MM.1S (cell line): Measurements from ENCODE around the gene TRAP1.

ENCODE experiments used
- DNase-seq: peaks from one replicate; pipeline ENCODE4 v3.0.0-alpha.2; 2015
- H2AFZ ChIP-seq: fragments of 300-600 bp; sonication (generic); 2 replicates; pipeline ENCODE4 v1.6.0; 2016; ENCODE audit warnings: antibody characterized with exemption, low read length
- H3F3A ChIP-seq: fragments of 300-600 bp; sonication (generic); 2 replicates; pipeline ENCODE4 v1.6.1; 2016; ENCODE audit warnings: mild to moderate bottlenecking, antibody characterized with exemption, low read length, moderate library complexity, mixed read lengths; ENCODE audit not compliant: insufficient read depth
- H3K27ac ChIP-seq: fragments of 300-600 bp; sonication (generic); 2 replicates; pipeline ENCODE4 v1.5.1; 2016; ENCODE audit warnings: mild to moderate bottlenecking, low read length
- H3K27me3 ChIP-seq: fragments of 300-600 bp; sonication (generic); replicated peaks from 2 replicates; pipeline ENCODE4 v1.6.0; 2016; ENCODE audit warnings: low read length; ENCODE audit not compliant: insufficient read depth
- H3K36me3 ChIP-seq: fragments of 300-600 bp; sonication (generic); replicated peaks from 2 replicates; pipeline ENCODE4 v1.6.1; 2016; ENCODE audit warnings: mild to moderate bottlenecking, low read length, mixed read lengths; ENCODE audit not compliant: insufficient read depth
- H3K4me1 ChIP-seq: fragments of 300-600 bp; sonication (generic); 2 replicates; pipeline ENCODE4 v1.6.1; 2016; ENCODE audit warnings: low read length, mixed read lengths
- H3K4me2 ChIP-seq: fragments of 300-600 bp; sonication (generic); 2 replicates; pipeline ENCODE4 v1.6.0; 2016; ENCODE audit warnings: low read depth, low read length
- H3K4me3 ChIP-seq: fragments of 300-600 bp; sonication (generic); 2 replicates; pipeline ENCODE4 v1.5.1; 2016; ENCODE audit warnings: low read length, mixed read lengths
- H3K79me2 ChIP-seq: fragments of 300-600 bp; sonication (generic); 2 replicates; pipeline ENCODE4 v1.6.1; 2016; ENCODE audit warnings: mixed run types, low read length, mixed read lengths
- H3K9ac ChIP-seq: fragments of 300-600 bp; sonication (generic); 2 replicates; pipeline ENCODE4 v1.6.1; 2016; ENCODE audit warnings: low read length, mixed read lengths
- H3K9me2 ChIP-seq: fragments of 300-600 bp; sonication (generic); replicated peaks from 2 replicates; pipeline ENCODE4 v1.6.1; 2016; ENCODE audit warnings: mild to moderate bottlenecking, low read length, mixed read lengths; ENCODE audit not compliant: insufficient read depth
- H3K9me3 ChIP-seq: fragments of 300-600 bp; sonication (generic); replicated peaks from 2 replicates; pipeline ENCODE4 v1.6.1; 2016; ENCODE audit warnings: mild to moderate bottlenecking, low read length, mixed read lengths; ENCODE audit not compliant: insufficient read depth
- H4K20me1 ChIP-seq: fragments of 300-600 bp; sonication (generic); 2 replicates; pipeline ENCODE4 v1.6.1; 2016; ENCODE audit warnings: mild to moderate bottlenecking, low read length, moderate library complexity, mixed read lengths; ENCODE audit not compliant: insufficient read depth
- EZH2 ChIP-seq: fragments of 300-600 bp; sonication (generic); optimal IDR thresholded peaks from 2 replicates; pipeline ENCODE3; 2017; ENCODE audit warnings: low read depth, mild to moderate bottlenecking, antibody characterized with exemption, low read length, mixed read lengths
- EZH2phosphoT487 ChIP-seq: fragments of 300-600 bp; sonication (generic); IDR thresholded peaks from 2 replicates; pipeline ENCODE4 v1.6.1; 2018; ENCODE audit warnings: antibody characterized with exemption, low read length
- TF ChIP-seq, protein P1 (sequence below): fragments of 300-600 bp; sonication (generic); IDR thresholded peaks from 2 replicates; pipeline ENCODE4 v1.5.1; 2016; ENCODE audit warnings: antibody characterized with exemption, low read length, mixed read lengths

Gene TRAP1

DNA sequence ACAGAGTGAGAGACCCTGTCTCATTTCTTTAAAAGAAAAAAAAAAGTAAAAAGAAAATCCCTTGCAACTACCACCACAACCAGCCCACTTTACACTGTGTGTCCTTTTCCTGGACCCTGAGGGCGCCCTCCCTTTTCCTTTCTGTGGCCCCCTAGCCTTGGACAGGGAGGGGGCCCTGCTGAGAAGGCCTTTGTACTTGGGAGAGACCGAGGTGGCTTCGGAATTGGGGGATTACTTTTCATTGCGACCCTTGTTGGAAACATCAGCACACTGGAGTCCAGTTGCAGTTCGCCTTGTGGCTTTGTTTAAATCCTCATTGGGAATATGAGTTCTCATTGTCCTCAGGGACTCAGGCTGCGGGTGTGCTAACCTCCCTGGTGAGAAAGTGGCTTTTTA lies 72.2 kb downstream of the TRAP1 start:
- Histone ChIP-seq H2AFZ (no peak overlapping the region), H4K20me1 (no peaks in the 10 kb centered on the region), H3K4me3 (no peak overlapping the region), H3K36me3 (no peaks in the 10 kb centered on the region), H3K79me2 (no peaks in the 10 kb centered on the region), H3K4me1 (no peaks in the 10 kb centered on the region), H3K4me2 (no peak overlapping the region), H3F3A (no peaks in the 10 kb centered on the region), H3K9me2 (no peaks in the 10 kb centered on the region), H3K27me3 (no peaks in the 10 kb centered on the region), H3K27ac (no peak overlapping the region), H3K9ac (no peak overlapping the region), H3K9me3 (no peaks in the 10 kb centered on the region)
- no peak for DNase-seq
- TF ChIP-seq, protein P1, sequence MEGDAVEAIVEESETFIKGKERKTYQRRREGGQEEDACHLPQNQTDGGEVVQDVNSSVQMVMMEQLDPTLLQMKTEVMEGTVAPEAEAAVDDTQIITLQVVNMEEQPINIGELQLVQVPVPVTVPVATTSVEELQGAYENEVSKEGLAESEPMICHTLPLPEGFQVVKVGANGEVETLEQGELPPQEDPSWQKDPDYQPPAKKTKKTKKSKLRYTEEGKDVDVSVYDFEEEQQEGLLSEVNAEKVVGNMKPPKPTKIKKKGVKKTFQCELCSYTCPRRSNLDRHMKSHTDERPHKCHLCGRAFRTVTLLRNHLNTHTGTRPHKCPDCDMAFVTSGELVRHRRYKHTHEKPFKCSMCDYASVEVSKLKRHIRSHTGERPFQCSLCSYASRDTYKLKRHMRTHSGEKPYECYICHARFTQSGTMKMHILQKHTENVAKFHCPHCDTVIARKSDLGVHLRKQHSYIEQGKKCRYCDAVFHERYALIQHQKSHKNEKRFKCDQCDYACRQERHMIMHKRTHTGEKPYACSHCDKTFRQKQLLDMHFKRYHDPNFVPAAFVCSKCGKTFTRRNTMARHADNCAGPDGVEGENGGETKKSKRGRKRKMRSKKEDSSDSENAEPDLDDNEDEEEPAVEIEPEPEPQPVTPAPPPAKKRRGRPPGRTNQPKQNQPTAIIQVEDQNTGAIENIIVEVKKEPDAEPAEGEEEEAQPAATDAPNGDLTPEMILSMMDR: no peak
- no peak for TF ChIP-seq EZH2
- TF ChIP-seq EZH2phosphoT487: no peak

DNA sequence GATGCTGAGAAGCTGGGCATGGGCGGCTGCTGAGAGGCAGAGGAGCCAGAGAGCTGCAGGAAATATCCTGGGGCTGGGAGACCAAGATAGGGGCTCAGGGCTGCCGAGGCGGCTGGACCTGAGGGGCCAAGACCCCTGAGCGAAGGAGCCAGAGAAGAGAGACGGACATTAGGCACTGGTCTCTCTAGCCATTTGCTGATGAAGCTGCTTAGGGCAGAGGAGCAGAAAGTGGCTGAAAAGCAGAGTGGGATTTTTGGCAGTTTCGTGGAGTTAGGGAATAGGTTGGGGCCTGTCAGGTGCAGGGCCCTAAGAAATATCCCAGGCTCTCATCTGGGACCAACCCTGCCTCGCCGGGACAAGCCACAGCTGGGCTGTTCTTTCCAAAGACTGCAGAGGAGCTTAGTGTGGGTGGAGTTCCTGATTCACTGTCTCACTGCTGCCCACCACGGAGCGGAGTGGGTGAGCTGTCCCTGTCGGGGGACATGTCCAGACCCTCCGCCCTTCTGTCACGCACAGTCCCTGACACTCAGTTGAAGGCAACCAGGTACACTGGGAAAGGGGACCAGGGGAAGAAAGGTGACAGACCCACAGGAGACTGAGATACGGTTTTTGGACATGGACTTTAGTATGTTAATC lies 74.1 kb downstream of the TRAP1 start:
- no peak for DNase-seq
- Histone ChIP-seq H4K20me1 (no peaks in the 10 kb centered on the region), H3K9me2 (no peaks in the 10 kb centered on the region), H3K4me2 (no peak overlapping the region), H3K27ac (no peak overlapping the region), H3K9ac (no peak overlapping the region), H3F3A (no peaks in the 10 kb centered on the region), H2AFZ (no peak overlapping the region), H3K9me3 (no peaks in the 10 kb centered on the region), H3K4me1 (no peaks in the 10 kb centered on the region), H3K4me3 (no peak overlapping the region), H3K27me3 (no peaks in the 10 kb centered on the region), H3K79me2 (no peaks in the 10 kb centered on the region), H3K36me3 (no peaks in the 10 kb centered on the region)
- TF ChIP-seq EZH2phosphoT487 (no peak), EZH2 (no peak)
- TF ChIP-seq, protein P1: no peak

DNA sequence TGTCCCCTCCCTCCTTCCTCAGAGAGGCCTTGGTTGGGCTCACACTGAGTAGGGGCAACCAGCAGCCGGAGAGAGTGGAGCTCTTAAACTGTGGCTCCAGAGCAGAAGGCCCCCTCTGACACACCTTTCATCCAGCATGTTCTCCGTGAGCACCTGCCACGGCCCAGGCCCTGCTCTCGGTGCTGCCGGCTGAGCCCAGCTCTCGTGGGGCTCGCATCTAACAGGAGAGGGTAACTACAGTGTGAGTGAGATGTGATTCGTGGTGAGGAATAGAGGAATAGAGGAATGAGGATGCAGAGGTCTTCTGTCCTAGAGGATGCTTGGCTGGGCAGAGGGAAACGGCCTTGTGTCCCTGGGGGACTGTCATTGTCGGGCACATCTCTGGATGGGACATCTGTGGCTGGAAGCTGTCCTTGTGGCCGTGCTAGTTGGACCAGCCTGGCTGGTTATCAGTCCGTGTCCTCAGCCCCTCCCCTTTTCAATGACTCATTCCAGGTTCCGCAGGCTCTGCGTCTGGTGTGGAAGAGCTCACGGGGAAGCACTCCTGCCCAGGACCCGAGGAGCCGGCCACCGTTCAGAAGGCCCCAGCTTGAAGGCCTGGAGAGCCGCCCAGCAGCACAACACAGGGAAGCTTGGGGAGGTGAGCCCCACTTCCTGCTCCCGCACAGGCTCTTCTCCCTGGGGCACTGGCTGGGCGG lies 74.8 kb downstream of the TRAP1 start:
- Histone ChIP-seq H2AFZ (no peak overlapping the region), H3K4me3 (no peak overlapping the region)

More for the DNA sequence above, 74.8 kb downstream of the TRAP1 start:
- no peak overlapping the region for H3K9ac ChIP-seq
- peaks cover 5% of the 10 kb centered on the region for H3K4me1 ChIP-seq
- no peaks in the 10 kb centered on the region for H3K27me3 ChIP-seq
- H3K79me2 ChIP-seq: no peaks in the 10 kb centered on the region
- no peak for DNase-seq
- no peaks in the 10 kb centered on the region for H3K36me3 ChIP-seq
- TF ChIP-seq EZH2 (no peak), EZH2phosphoT487 (no peak)
- TF ChIP-seq, protein P1: no peak
- no peaks in the 10 kb centered on the region for H4K20me1 ChIP-seq
- H3K9me3 ChIP-seq: no peaks in the 10 kb centered on the region
- no peaks in the 10 kb centered on the region for H3K9me2 ChIP-seq
- H3F3A ChIP-seq: no peaks in the 10 kb centered on the region
- no peak overlapping the region for H3K27ac ChIP-seq
- no peak overlapping the region for H3K4me2 ChIP-seq
